Peyer's patch (tissue), 4 donors: ENCODE results near the gene XG.

Source experiments
- CTCF ChIP-seq, 6 experiments: fragments of 450-650 bp in 4 of 6; fragments of 200-600 bp in 2 of 6; sonication (generic) in 1 of 6; IDR thresholded peaks; one replicate each; pipeline ENCODE4 v1.5.1; 2017 to 2019; ENCODE audit warnings: antibody characterized with exemption in 6 of 6, mild to moderate bottlenecking in 3 of 6, moderate library complexity in 1 of 6
- POLR2A ChIP-seq, 2 donors: fragments of 450-650 bp; IDR thresholded peaks; one replicate each; pipeline ENCODE4 v1.5.1; 2017; ENCODE audit warnings: antibody characterized with exemption in 2 of 2, mild to moderate bottlenecking in 2 of 2, moderate library complexity in 2 of 2

DNA sequence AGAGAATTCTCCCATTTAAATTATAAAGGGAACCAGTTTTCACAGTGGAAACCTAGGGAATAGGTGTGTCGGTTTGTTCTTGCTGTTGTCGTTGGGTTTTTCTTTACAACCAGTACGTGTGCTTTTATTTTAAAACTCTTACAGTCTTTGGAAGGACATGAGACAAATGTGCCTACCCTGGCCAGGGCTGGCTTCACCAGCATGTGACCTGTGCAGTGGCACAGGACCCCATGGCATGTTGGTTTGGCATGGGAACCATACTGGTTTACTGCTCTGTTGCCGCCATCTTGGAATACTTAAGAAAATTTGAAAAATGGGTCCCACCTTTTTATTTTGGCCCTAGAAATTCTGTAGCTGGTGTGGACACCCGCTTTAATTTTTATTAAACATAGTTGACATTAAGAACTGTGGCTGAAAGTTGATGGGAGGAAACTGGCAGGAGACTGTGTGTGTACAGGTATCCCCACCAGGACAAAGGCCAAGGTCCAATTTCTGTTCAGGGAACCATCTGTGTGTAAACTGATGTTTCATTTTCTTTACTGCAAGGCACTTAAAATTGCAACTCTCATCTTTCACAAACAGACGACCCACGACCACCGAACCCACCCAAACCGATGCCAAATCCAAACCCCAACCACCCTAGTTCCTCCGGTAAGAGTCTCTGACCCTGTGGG is 31.9 kb upstream of the XG start:
- no peak for TF ChIP-seq CTCF (IDR thresholded peaks at IDR 0.05)
- no peak for TF ChIP-seq POLR2A (IDR thresholded peaks at IDR 0.05)
